ENCODE measurements around the gene R3HDM2.

Gene R3HDM2

GRCh38 chr12:57243521-57244311 lies 187.1 kb downstream of the R3HDM2 start:
- H3K4me1 ChIP-seq (ENCODE audit: control insufficient read depth in 1 of 2, insufficient read depth in 2 of 2, low read length in 2 of 2) = peaks cover 24 to 49% of the 10 kb centered on the region in 2 donors
- peaks cover 39% of the 10 kb centered on the region in 2 donors for H3K27me3 ChIP-seq (ENCODE audit: control insufficient read depth in 1 of 2, insufficient read depth in 2 of 2, low read length in 2 of 2)
- H3K9ac ChIP-seq (ENCODE audit: low read depth in 1 of 2, low read length in 2 of 2) = no peak overlapping the region
- H3K4me3 ChIP-seq (ENCODE audit: low read depth in 1 of 2, low read length in 2 of 2) = peak overlapping the region; percentile 54 to 55
- no peak overlapping the region for H3K27ac ChIP-seq (ENCODE audit: low read depth, low read length)
- no peaks in the 10 kb centered on the region for H3K36me3 ChIP-seq (ENCODE audit: control insufficient read depth in 1 of 2, insufficient read depth in 2 of 2, low read length in 2 of 2)
- no peaks in the 10 kb centered on the region for H3K9me3 ChIP-seq (ENCODE audit: control insufficient read depth in 1 of 2, low read length in 2 of 2)

- Histone ChIP-seq H3K36me3 (ENCODE audit: control insufficient read depth in 1 of 2, insufficient read depth in 2 of 2, low read length in 2 of 2) (no peaks in the 10 kb centered on the region), H3K9ac (ENCODE audit: low read depth in 1 of 2, low read length in 2 of 2) (peak overlapping the region in 1 of 2 donors; percentile 38), H3K9me3 (ENCODE audit: control insufficient read depth in 1 of 2, low read length in 2 of 2) (no peaks in the 10 kb centered on the region), H3K4me3 (ENCODE audit: low read depth in 1 of 2, low read length in 2 of 2) (peak overlapping the region; percentile 54 to 55), H3K27me3 (ENCODE audit: control insufficient read depth in 1 of 2, insufficient read depth in 2 of 2, low read length in 2 of 2) (peaks cover 46 to 47% of the 10 kb centered on the region in 2 donors), H3K4me1 (ENCODE audit: control insufficient read depth in 1 of 2, insufficient read depth in 2 of 2, low read length in 2 of 2) (peaks cover 32 to 56% of the 10 kb centered on the region in 2 donors), H3K27ac (ENCODE audit: low read depth, low read length) (no peak overlapping the region)
Observed at GRCh38 chr12:57242691-57243454, 188.0 kb downstream of the R3HDM2 start.

GRCh38 chr12:57242329-57242690 lies 188.5 kb downstream of the R3HDM2 start:
- no peaks in the 10 kb centered on the region for H3K36me3 ChIP-seq (ENCODE audit: control insufficient read depth in 1 of 2, insufficient read depth in 2 of 2, low read length in 2 of 2)
- H3K27ac ChIP-seq (ENCODE audit: low read depth, low read length) = no peak overlapping the region
- H3K4me3 ChIP-seq (ENCODE audit: low read depth in 1 of 2, low read length in 2 of 2) = peak overlapping the region; percentile 54 to 55
- H3K4me1 ChIP-seq (ENCODE audit: control insufficient read depth in 1 of 2, insufficient read depth in 2 of 2, low read length in 2 of 2) = peaks cover 35 to 60% of the 10 kb centered on the region in 2 donors
- H3K9ac ChIP-seq (ENCODE audit: low read depth in 1 of 2, low read length in 2 of 2) = no peak overlapping the region
- H3K27me3 ChIP-seq (ENCODE audit: control insufficient read depth in 1 of 2, insufficient read depth in 2 of 2, low read length in 2 of 2) = peaks cover 52 to 53% of the 10 kb centered on the region in 2 donors
- H3K9me3 ChIP-seq (ENCODE audit: control insufficient read depth in 1 of 2, low read length in 2 of 2) = no peaks in the 10 kb centered on the region

- peak overlapping the region in 1 of 2 donors; percentile 18 for H3K9ac ChIP-seq (ENCODE audit: low read depth in 1 of 2, low read length in 2 of 2)
- H3K9me3 ChIP-seq (ENCODE audit: control insufficient read depth in 1 of 2, low read length in 2 of 2) = no peaks in the 10 kb centered on the region
- peaks cover 35 to 60% of the 10 kb centered on the region in 2 donors for H3K4me1 ChIP-seq (ENCODE audit: control insufficient read depth in 1 of 2, insufficient read depth in 2 of 2, low read length in 2 of 2)
- H3K36me3 ChIP-seq (ENCODE audit: control insufficient read depth in 1 of 2, insufficient read depth in 2 of 2, low read length in 2 of 2) = no peaks in the 10 kb centered on the region
- no peak overlapping the region for H3K27ac ChIP-seq (ENCODE audit: low read depth, low read length)
- H3K27me3 ChIP-seq (ENCODE audit: control insufficient read depth in 1 of 2, insufficient read depth in 2 of 2, low read length in 2 of 2) = peaks cover 57 to 59% of the 10 kb centered on the region in 2 donors
- no peak overlapping the region for H3K4me3 ChIP-seq (ENCODE audit: low read depth in 1 of 2, low read length in 2 of 2)
Observed at GRCh38 chr12:57241402-57242310, 189.2 kb downstream of the R3HDM2 start.

- Histone ChIP-seq H3K27ac (ENCODE audit: low read depth, low read length) (no peak overlapping the region), H3K4me1 (ENCODE audit: control insufficient read depth in 1 of 2, insufficient read depth in 2 of 2, low read length in 2 of 2) (peaks cover 35 to 60% of the 10 kb centered on the region in 2 donors), H3K4me3 (ENCODE audit: low read depth in 1 of 2, low read length in 2 of 2) (peak overlapping the region; percentile 54 to 71), H3K9me3 (ENCODE audit: control insufficient read depth in 1 of 2, low read length in 2 of 2) (no peaks in the 10 kb centered on the region), H3K9ac (ENCODE audit: low read depth in 1 of 2, low read length in 2 of 2) (no peak overlapping the region), H3K36me3 (ENCODE audit: control insufficient read depth in 1 of 2, insufficient read depth in 2 of 2, low read length in 2 of 2) (no peaks in the 10 kb centered on the region), H3K27me3 (ENCODE audit: control insufficient read depth in 1 of 2, insufficient read depth in 2 of 2, low read length in 2 of 2) (peaks cover 63 to 66% of the 10 kb centered on the region in 2 donors)
Observed at GRCh38 chr12:57240926-57241401, 189.9 kb downstream of the R3HDM2 start.

- Histone ChIP-seq H3K9ac (ENCODE audit: low read depth in 1 of 2, low read length in 2 of 2) (no peak overlapping the region), H3K27ac (ENCODE audit: low read depth, low read length) (no peak overlapping the region), H3K27me3 (ENCODE audit: control insufficient read depth in 1 of 2, insufficient read depth in 2 of 2, low read length in 2 of 2) (peaks cover 66 to 73% of the 10 kb centered on the region in 2 donors), H3K36me3 (ENCODE audit: control insufficient read depth in 1 of 2, insufficient read depth in 2 of 2, low read length in 2 of 2) (no peaks in the 10 kb centered on the region), H3K4me1 (ENCODE audit: control insufficient read depth in 1 of 2, insufficient read depth in 2 of 2, low read length in 2 of 2) (peaks cover 35 to 60% of the 10 kb centered on the region in 2 donors), H3K4me3 (ENCODE audit: low read depth in 1 of 2, low read length in 2 of 2) (peak overlapping the region; percentile 54 to 71), H3K9me3 (ENCODE audit: control insufficient read depth in 1 of 2, low read length in 2 of 2) (no peaks in the 10 kb centered on the region)
Observed at GRCh38 chr12:57240066-57240921, 190.5 kb downstream of the R3HDM2 start.

GRCh38 chr12:57239587-57240065 lies 191.2 kb downstream of the R3HDM2 start:
- no peak overlapping the region for H3K9ac ChIP-seq (ENCODE audit: low read depth in 1 of 2, low read length in 2 of 2)
- H3K27me3 ChIP-seq (ENCODE audit: control insufficient read depth in 1 of 2, insufficient read depth in 2 of 2, low read length in 2 of 2) = peaks cover 66 to 74% of the 10 kb centered on the region in 2 donors
- H3K36me3 ChIP-seq (ENCODE audit: control insufficient read depth in 1 of 2, insufficient read depth in 2 of 2, low read length in 2 of 2) = peaks cover 0 to under 1% of the 10 kb centered on the region in 2 donors
- H3K4me3 ChIP-seq (ENCODE audit: low read depth in 1 of 2, low read length in 2 of 2) = peak overlapping the region; percentile 64 to 71
- H3K27ac ChIP-seq (ENCODE audit: low read depth, low read length) = no peak overlapping the region
- no peaks in the 10 kb centered on the region for H3K9me3 ChIP-seq (ENCODE audit: control insufficient read depth in 1 of 2, low read length in 2 of 2)
- H3K4me1 ChIP-seq (ENCODE audit: control insufficient read depth in 1 of 2, insufficient read depth in 2 of 2, low read length in 2 of 2) = peaks cover 35 to 60% of the 10 kb centered on the region in 2 donors

GRCh38 chr12:57238854-57239554 lies 191.8 kb downstream of the R3HDM2 start:
- Histone ChIP-seq H3K4me1 (ENCODE audit: control insufficient read depth in 1 of 2, insufficient read depth in 2 of 2, low read length in 2 of 2) (peaks cover 35 to 60% of the 10 kb centered on the region in 2 donors), H3K9ac (ENCODE audit: low read depth in 1 of 2, low read length in 2 of 2) (no peak overlapping the region), H3K27me3 (ENCODE audit: control insufficient read depth in 1 of 2, insufficient read depth in 2 of 2, low read length in 2 of 2) (peaks cover 66 to 74% of the 10 kb centered on the region in 2 donors), H3K4me3 (ENCODE audit: low read depth in 1 of 2, low read length in 2 of 2) (peak overlapping the region; percentile 64 to 71), H3K36me3 (ENCODE audit: control insufficient read depth in 1 of 2, insufficient read depth in 2 of 2, low read length in 2 of 2) (peaks cover under 1 to 7% of the 10 kb centered on the region in 2 donors), H3K27ac (ENCODE audit: low read depth, low read length) (no peak overlapping the region), H3K9me3 (ENCODE audit: control insufficient read depth in 1 of 2, low read length in 2 of 2) (no peaks in the 10 kb centered on the region)
